ENCODE results near the gene RPL21.
"Not testable (repeated sequence)": the region's sequence is repeated elsewhere in the genome, so short reads cannot be mapped to it uniquely, and the experiment has no call there.

Gene RPL21

DNA sequence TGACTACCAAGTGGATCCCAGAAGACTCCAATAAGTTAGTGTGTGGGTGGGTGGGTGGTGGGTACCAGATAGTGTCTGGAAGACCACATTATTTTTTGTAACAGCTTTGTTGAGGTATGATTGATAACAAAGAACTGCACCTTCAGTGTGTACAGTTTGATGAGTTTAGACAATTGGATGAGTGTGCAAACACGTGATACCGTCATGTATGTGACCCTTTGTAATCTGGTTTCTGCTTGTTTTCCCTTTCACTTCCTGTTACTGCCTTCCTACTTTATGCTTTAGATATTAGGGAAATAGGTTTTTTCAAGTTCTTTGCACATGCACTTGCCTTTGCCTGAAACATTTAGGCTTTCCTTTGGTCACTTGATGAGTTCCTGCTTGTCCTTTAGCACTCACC lies 8.5 kb downstream of the RPL21 start:
- DNase-seq: no peak

GRCh38 chr13:27261396-27261795 lies 10.0 kb downstream of the RPL21 start:
- no peak for DNase-seq

GRCh38 chr13:27263438-27263837 lies 12.1 kb downstream of the RPL21 start:
- DNase-seq: no peak

- no peak for DNase-seq
These were observed 12.8 kb downstream of the RPL21 start for GRCh38 chr13:27264181-27264580.

- no peak for DNase-seq
These were observed 13.3 kb downstream of the RPL21 start for GRCh38 chr13:27264648-27265047.

GRCh38 chr13:27266917-27267316 lies 15.6 kb downstream of the RPL21 start:
- DNase-seq: no peak

DNA sequence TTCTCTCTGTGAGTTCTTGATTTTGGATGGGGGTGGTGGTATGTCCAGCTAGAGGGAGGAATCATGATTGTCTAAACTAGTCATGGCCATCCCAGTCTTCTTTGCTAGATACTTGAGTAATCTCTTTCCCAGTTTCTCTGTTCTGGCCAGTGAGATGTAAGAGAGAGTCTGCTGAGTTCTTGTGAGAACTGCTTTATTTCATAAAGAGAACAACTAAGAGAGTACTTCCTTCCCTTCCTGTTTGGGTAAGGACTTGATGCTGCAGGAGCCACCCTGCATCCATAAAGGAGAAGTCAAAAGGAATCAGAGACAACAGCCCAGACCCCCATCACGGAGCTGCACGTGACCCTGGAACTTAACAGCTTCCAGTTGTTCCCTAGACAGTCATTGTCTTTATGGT lies 16.2 kb downstream of the RPL21 start:
- DNase-seq: no peak

GRCh38 chr13:27269114-27269665 lies 17.8 kb downstream of the RPL21 start:
- DNase-seq: no peak

GRCh38 chr13:27270594-27271520 lies 19.5 kb downstream of the RPL21 start, which contains the start of gene RASL11A:
RASL11A (plus strand) TSS chr13:27270830; CDS start chr13:27270945, 115 bp downstream.
- DNase-seq: peak; percentile 90

DNA sequence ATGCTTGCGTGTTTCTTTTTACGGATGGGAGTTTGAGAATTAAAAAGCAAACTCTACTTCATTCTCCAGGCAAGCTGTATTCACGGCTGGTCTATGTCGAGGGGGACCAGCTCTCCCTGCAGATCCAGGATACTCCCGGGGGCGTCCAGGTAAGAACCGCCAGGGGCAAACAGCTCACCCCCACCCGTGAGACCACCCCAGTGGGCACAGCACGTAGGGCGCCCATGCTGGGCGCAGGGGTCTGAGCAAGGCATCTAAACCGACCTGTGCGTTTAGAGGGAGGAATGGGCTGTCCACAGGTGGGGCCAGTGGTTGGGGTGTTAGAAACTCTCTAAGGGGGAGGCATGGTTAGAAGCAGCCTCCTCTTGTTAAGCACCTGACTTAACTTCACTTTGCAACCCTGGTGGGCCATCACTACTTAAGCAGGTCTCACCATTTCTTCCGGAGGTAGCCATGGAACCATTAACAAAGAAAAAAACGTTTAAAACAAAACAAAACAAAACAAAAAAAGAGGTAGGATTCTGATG lies 20.3 kb downstream of the RPL21 start:
- no peak for DNase-seq

- no peak for DNase-seq
These were observed 22.5 kb downstream of the RPL21 start for GRCh38 chr13:27273658-27274425.

GRCh38 chr13:27274631-27275030 lies 23.3 kb downstream of the RPL21 start:
- DNase-seq: no peak

DNA sequence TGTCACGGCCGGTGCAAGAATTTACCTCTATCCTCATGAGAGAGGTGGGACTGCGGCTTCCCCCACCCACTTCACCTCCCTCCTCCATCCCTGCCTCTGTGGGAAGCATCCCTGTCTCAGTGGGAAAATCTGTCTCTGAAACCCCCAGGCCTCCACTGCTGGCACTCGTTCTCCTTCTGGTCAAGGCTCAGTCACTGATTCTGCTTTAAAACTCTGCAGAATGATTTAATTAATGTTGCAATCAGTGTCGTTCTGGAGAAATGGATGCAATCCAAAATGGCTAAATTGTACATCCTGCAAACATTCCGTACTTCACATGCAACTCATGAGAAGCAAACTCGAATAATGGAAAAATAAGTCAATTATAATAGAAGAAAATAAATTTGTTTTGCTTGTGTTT lies 24.8 kb downstream of the RPL21 start:
- DNase-seq: no peak

DNA sequence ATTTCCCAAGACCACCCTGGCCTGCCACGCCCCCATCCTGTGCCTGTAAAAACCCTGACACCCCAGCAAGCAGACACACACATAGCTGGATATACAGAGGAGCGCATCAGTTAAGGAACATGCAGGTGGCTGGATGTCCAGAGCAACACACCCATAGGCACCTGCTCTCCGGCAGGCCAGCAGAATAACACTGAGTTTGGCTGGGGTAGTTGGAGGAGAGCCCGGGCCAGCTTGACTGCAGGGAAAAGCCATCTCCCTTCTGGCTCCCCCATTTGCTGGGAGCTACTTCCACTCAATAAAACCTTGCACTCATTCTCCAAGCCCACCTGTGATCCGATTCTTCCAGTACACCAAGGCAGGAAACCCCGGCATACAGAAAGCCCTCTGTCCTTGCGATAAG lies 28.1 kb downstream of the RPL21 start:
- DNase-seq: no peak

DNA sequence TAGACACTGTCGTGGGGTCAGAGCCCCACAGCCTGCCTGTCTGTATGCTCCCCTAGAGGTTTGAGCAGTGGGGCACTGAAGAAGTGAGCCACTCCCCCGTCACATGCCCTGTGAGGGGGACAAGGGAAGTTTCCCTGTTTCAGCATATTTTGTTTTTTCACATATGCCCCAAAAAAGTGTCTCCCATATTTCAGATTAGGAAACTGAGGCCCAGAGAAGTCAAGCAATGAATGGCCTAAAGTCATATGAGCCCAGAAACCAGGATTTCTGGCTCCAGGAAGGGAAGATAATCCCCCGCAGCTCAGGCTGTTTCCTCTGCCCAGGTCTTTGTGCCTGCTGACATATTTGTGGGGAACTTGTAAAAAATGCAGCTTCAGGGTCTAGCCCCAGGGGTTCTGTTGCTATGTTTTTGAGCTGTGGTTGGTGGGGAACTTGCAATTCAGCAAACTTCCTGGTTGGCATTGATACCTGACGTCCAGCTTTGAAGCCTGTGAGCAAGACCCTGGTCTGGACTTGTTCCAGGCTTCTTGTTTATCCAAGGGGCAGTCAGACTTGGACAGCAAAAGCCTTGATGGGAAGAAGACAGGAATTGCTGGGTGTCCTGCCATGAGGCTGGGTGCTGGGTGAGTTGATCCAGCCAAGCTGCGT lies 28.8 kb downstream of the RPL21 start:
- no peak for DNase-seq

DNA sequence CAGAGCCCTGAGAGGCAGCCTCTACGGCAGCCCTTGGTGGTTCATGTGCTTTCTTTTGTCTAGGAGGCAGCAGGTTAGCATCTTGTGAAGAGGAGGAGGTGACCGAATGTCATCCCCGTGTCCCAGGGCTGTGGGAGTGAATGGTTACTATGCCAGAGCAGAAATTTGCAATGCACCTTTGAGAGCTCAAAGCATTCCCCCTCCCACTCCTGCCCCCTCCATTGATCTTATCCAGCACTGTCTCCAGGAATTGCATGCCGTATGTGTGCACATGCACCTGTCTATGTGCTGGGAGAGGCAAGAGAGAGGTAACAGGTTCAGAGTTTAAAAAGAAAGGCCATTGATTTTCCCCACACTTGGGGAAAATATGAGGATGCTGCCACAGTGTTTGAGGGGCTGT lies 29.5 kb downstream of the RPL21 start:
- DNase-seq: no peak

- no peak for DNase-seq
These were observed 30.1 kb downstream of the RPL21 start for GRCh38 chr13:27281420-27281819.

- DNase-seq: no peak
These were observed 32.6 kb downstream of the RPL21 start for GRCh38 chr13:27283906-27284493.

GRCh38 chr13:27288392-27288791 lies 37.0 kb downstream of the RPL21 start:
- no peak for DNase-seq

DNA sequence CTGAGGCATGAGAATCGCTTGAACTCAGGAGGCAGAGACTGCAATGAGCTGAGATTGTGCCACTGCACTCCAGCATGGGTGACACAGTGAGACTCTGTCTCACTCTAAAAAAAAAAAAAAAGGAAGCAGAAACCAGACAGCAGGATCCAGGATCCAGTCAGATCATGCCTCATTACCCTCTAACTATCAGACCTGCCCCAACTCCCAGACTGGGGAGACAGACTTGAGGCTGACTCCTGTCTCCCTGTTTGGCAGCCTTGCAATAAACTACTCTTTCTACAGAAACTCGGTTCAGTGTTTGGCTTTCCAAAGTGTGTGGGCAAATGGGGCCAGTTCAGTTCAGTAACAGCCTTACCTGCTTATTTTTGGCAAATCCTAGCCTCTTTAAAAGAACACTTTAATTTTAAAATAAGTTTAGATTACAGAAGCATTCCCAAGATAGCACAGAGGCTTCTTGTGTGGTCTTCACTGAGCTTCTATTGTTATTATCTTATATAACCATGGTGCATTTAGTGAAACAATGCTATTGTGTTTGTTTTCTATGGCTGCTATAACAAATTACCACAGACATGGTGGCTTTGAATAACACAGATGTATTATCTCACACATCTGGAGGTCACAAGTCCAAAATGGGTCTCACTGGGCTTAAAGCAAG lies 37.8 kb downstream of the RPL21 start:
- DNase-seq: no peak

DNA sequence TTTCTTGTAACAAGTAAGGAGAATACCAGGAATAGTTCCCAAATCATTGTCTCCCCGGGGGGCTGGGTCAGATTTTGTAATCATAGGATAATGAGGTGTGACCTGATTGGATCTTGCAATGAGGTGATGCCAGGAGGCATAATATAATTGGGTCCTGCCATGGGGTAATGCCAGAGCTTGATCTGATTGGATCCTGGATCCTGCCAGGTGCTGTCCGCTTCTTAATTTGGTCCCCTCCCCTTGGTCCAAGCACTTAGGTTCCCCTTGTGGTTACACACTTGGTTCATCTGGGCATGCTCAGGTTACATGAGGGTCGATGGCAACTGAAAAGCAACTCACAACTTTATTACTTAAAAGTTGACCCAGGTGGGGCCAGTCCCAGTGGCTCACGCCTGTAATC lies 39.4 kb downstream of the RPL21 start:
- no peak for DNase-seq

DNA sequence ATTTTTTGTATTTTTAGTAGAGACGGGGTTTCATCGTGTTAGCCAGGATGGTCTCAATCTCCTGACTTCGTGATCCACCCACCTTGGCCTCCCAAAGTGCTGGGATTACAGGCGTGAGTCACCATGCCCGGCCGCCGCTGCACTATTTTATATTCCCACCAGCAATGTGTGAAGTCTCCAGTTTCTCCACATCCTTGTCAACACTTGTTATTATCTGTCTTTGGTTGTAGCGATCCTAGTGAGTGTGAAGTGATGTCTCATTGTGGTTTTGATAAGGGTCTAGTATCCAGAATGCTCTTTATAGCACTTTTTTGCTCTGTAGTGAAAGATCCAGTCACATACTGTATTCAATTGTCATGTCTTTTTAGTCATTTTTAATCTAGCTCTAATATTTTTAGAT lies 40.6 kb downstream of the RPL21 start:
- not testable (repeated sequence) for DNase-seq
